Thyroid gland (tissue), 4 donors: Measurements from ENCODE around the gene KCNA10.

Source experiments
- POLR2A ChIP-seq, 2 donors: fragments of 450-650 bp; IDR thresholded peaks; one replicate each; pipeline ENCODE4 v1.6.1; 2017; ENCODE audit warnings: antibody characterized with exemption in 2 of 2, mild to moderate bottlenecking in 2 of 2, moderate library complexity in 1 of 2
- TF ChIP-seq, protein P1 (sequence below), 6 experiments: fragments of 200-600 bp in 3 of 6; fragments of 450-650 bp in 3 of 6; sonication (generic) in 3 of 6; IDR thresholded peaks; one replicate each; pipeline ENCODE4 v1.5.1; 2016 to 2019; ENCODE audit warnings: antibody characterized with exemption in 6 of 6, mild to moderate bottlenecking in 2 of 6, inconsistent platforms in 1 of 6, moderate library complexity in 1 of 6

- TF ChIP-seq, protein P1, sequence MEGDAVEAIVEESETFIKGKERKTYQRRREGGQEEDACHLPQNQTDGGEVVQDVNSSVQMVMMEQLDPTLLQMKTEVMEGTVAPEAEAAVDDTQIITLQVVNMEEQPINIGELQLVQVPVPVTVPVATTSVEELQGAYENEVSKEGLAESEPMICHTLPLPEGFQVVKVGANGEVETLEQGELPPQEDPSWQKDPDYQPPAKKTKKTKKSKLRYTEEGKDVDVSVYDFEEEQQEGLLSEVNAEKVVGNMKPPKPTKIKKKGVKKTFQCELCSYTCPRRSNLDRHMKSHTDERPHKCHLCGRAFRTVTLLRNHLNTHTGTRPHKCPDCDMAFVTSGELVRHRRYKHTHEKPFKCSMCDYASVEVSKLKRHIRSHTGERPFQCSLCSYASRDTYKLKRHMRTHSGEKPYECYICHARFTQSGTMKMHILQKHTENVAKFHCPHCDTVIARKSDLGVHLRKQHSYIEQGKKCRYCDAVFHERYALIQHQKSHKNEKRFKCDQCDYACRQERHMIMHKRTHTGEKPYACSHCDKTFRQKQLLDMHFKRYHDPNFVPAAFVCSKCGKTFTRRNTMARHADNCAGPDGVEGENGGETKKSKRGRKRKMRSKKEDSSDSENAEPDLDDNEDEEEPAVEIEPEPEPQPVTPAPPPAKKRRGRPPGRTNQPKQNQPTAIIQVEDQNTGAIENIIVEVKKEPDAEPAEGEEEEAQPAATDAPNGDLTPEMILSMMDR (IDR thresholded peaks at IDR 0.05), result no peak
- no peak for TF ChIP-seq POLR2A (IDR thresholded peaks at IDR 0.05)
Measured at GRCh38 chr1:110545492-110545891, 26.5 kb upstream of the KCNA10 start.
